ENCODE data around the gene TMEM163.

GRCh38 chr2:134681201-134681600 lies 37.6 kb downstream of the TMEM163 start:
- no peak for TF ChIP-seq CTCF (IDR thresholded peaks at IDR 0.05 in 2 of 3, conservative IDR thresholded peaks at IDR 0.05 in 1 of 3; ENCODE audit: borderline replicate concordance in 1 of 3, insufficient read depth in 1 of 3, low read depth in 2 of 3, low read length in 2 of 3)
- TF ChIP-seq REST (IDR thresholded peaks at IDR 0.05; ENCODE audit: low read depth) = no peak
- TF ChIP-seq POLR2A (IDR thresholded peaks at IDR 0.05; ENCODE audit: borderline replicate concordance, extremely low read depth, insufficient read depth, insufficient read length) = no peak
- no peak for TF ChIP-seq SIN3A (IDR thresholded peaks at IDR 0.05; ENCODE audit: low read depth)
- TF ChIP-seq ZBTB33 (IDR thresholded peaks at IDR 0.05; ENCODE audit: extremely low read depth, insufficient replicate concordance, low read length) = no peak
- no peak for TF ChIP-seq POLR2AphosphoS5 (IDR thresholded peaks at IDR 0.05; ENCODE audit: low read depth, low read length)
- TF ChIP-seq TCF7L2 (IDR thresholded peaks at IDR 0.05; ENCODE audit: borderline replicate concordance, extremely low read depth, insufficient read depth, insufficient read length) = no peak
- no peak for TF ChIP-seq YY1 (IDR thresholded peaks at IDR 0.05; ENCODE audit: extremely low read depth, insufficient replicate concordance, low read depth, low read length)
- TF ChIP-seq EZH2 (IDR thresholded peaks at IDR 0.05) = no peak

All from HCT116 (cell line).